ENCODE measurements around the gene LINC00305. TPM values are rescaled to one million over a fixed set of nuclear protein-coding genes. Genes with fewer than 3 reads are reported as not detected.

LINC00305 gene
- total RNA-seq, 2 donors from 2014 or later: not detected

DNA sequence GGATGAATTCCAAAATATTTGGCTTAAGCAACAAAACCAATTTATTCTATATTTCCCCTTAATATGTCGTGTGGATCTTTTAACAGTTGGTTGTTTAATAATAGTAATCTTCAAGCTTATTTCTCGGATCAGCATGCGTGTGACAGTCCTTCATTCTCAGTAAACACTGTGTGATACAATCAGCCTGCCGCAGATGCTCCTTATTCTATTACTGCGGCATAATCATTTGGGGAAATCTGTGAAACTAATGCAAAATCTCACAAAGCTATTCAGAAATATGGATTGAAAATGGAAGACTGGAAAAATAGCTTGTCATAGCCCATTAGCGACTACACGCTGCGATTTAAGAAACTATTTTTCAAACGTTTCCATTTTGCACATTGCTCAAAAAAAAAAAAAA, 36.9 kb downstream of the LINC00305 start:
- no peak for DNase-seq (ENCODE audit: low spot score)
- Histone ChIP-seq H3K27me3 (no peaks in the 10 kb centered on the region), H3K36me3 (no peaks in the 10 kb centered on the region), H3K4me1 (no peaks in the 10 kb centered on the region), H3K27ac (no peak overlapping the region), H3K9me3 (no peaks in the 10 kb centered on the region), H3K4me3 (no peak overlapping the region)
- TF ChIP-seq, protein P1, sequence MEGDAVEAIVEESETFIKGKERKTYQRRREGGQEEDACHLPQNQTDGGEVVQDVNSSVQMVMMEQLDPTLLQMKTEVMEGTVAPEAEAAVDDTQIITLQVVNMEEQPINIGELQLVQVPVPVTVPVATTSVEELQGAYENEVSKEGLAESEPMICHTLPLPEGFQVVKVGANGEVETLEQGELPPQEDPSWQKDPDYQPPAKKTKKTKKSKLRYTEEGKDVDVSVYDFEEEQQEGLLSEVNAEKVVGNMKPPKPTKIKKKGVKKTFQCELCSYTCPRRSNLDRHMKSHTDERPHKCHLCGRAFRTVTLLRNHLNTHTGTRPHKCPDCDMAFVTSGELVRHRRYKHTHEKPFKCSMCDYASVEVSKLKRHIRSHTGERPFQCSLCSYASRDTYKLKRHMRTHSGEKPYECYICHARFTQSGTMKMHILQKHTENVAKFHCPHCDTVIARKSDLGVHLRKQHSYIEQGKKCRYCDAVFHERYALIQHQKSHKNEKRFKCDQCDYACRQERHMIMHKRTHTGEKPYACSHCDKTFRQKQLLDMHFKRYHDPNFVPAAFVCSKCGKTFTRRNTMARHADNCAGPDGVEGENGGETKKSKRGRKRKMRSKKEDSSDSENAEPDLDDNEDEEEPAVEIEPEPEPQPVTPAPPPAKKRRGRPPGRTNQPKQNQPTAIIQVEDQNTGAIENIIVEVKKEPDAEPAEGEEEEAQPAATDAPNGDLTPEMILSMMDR (IDR thresholded peaks at IDR 0.05): no peak

DNA sequence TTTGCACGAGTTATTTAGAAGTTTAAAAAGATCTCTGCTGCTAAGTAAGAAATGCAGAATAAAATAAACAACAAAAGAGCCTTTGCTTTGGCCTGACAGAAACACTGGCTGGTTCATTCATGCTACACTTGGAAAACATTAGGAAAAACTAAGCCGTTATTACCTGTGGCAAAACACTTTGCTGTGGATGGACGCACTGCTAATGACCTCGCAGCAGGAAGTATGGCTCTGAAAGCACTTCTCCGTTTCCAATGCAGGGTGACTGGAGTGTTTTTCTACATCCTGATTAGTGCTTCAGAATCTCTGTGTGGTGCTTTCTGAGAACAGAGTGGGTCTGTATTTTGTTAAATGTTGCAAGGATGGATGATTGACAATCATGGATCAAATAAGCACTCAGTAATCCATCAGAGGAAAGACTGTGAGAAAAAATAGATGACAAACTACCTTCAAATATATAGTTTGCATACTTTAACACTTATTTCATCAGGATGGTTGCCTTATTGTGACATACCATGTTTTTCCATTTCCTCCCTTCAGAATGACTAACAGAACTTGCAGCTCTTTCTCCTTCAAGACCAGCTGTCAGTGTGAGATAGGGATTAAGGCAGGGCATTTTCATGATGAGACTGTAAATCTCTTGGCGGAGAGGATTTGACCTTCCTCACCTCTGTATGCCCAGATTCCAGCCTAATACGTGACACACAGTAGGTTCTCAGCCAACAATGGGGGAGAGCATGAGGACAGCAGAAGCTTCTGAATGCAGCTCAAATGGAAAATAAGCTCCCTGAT, 38.0 kb downstream of the LINC00305 start:
- Histone ChIP-seq H3K9me3 (no peaks in the 10 kb centered on the region), H3K27me3 (no peaks in the 10 kb centered on the region), H3K36me3 (no peaks in the 10 kb centered on the region), H3K4me3 (no peak overlapping the region), H3K27ac (no peak overlapping the region), H3K4me1 (no peaks in the 10 kb centered on the region)
- no peak for DNase-seq (ENCODE audit: low spot score)
- TF ChIP-seq, protein P1 (IDR thresholded peaks at IDR 0.05): no peak

DNA sequence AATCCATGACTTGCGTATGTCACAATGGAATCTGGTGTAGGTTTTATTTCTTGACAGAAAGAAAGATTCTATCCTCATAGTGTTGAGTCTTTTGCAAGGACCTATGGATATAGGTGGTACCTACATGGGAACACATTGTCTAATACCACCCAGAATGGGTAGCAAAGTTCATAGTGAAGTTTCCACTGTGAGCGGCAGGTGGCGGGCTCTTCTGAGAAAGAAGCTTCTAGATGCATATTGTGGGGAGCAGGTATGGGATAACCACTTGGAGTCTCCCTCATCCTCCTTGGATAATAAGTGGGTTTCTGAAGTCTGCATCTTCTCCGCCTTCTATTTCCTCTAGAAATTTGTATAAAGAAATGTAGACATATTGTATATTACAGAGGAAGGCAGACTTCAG, 44.9 kb downstream of the LINC00305 start:
- Histone ChIP-seq H3K4me3 (no peak overlapping the region), H3K4me1 (no peaks in the 10 kb centered on the region), H3K27ac (no peak overlapping the region), H3K36me3 (no peaks in the 10 kb centered on the region), H3K27me3 (no peaks in the 10 kb centered on the region), H3K9me3 (no peaks in the 10 kb centered on the region)
- DNase-seq (ENCODE audit: low spot score): no peak
- TF ChIP-seq, protein P1 (IDR thresholded peaks at IDR 0.05): no peak

DNA sequence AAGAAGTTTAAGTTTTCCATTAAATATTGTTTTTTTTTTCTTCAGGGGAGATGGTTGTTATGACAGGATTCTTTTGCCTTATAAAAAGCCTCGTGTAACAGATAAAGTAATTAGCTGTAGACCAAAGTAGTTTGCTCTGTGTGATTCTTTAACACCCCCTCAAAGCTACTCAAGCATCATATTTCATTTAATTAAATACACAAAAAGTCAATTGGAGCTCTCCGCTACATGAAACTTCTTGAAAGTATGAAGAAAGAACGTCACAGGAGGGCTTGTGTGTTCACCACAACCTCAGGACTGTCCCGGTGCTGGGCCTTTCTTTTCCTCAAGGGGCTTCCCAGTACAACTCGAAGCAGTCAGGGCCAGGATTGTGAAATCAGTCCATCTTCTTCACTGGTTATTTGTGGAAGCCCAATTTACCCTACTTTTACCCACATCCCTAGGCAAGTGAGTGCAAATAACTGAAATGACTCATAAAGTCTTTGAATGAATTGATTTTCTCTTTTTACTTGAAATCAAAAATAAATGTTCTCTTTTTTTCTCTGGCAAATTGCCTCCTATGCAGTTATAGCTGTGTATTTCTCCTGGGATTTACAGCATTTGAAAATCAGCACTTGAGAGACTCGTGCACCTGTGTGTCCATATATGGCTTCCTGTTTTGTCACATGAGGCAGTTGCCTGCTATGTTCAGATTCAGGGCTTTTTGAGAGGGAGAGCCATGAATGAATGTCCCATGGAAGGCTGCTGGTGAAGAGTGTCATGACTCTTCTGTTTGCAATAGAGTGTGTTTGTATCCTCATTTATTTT, 48.6 kb downstream of the LINC00305 start:
- Histone ChIP-seq H3K9me3 (no peaks in the 10 kb centered on the region), H3K4me1 (no peaks in the 10 kb centered on the region), H3K27me3 (no peaks in the 10 kb centered on the region), H3K27ac (no peak overlapping the region), H3K36me3 (no peaks in the 10 kb centered on the region), H3K4me3 (no peak overlapping the region)
- no peak for DNase-seq (ENCODE audit: low spot score)
- TF ChIP-seq, protein P1 (IDR thresholded peaks at IDR 0.05): no peak

DNA sequence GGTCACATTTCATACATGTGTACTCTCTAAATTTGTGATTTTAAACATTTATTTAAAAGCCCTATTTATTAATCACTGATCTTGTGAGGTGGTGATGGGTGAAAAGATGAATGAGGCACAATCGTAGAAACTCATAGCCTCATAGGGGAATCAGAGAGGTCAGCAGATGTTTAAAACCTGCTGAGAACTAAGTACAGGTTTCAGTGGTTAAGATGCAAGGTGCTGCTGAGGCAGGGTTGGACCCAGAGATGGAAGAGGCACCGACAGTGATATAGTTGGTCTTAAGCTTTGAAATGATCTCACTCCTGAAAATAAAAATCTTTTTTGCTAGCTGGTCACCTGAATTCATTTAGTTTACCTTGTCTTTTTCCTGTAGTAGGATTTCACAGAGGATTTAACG, 49.6 kb downstream of the LINC00305 start:
- TF ChIP-seq, protein P1 (IDR thresholded peaks at IDR 0.05): no peak
- DNase-seq (ENCODE audit: low spot score): no peak
- Histone ChIP-seq H3K27ac (no peak overlapping the region), H3K4me3 (no peak overlapping the region), H3K36me3 (no peaks in the 10 kb centered on the region), H3K4me1 (no peaks in the 10 kb centered on the region), H3K9me3 (no peaks in the 10 kb centered on the region), H3K27me3 (no peaks in the 10 kb centered on the region)

All from right atrium auricular region (tissue), 2 donors.